HG03103 (cell line): ENCODE measurements around the gene FAM227B.
"Not testable (repeated sequence)": the region's sequence is repeated elsewhere in the genome, so short reads cannot be mapped to it uniquely, and the experiment has no call there.

Source experiments
- ATAC-seq: cut with Tn5 transposase; IDR thresholded peaks from one replicate; pipeline ENCODE4 v1.9.1; 2021; ENCODE audit warnings: low read depth; ENCODE audit not compliant: unreplicated experiment

Gene FAM227B

DNA sequence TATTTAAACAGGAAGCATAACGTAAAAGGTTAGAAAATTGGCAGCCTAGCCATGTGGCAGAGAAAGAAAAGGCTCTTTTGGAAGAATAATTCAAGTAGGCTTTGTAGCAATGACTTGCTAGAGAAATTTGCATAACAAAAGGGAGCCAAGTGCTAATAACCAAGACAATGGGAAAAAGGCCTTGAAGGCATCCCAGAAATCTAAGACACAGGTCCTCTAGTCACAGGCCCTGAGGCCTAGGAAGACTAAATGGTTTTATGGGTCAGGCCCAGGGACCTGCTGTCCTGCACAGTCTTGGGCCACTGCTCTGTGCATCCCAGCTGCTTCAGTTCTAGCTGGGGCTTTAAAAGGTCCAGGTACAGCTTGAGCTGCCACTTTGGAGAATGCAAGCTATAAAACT is 119.0 kb downstream of the FAM227B start:
- no peak for ATAC-seq

DNA sequence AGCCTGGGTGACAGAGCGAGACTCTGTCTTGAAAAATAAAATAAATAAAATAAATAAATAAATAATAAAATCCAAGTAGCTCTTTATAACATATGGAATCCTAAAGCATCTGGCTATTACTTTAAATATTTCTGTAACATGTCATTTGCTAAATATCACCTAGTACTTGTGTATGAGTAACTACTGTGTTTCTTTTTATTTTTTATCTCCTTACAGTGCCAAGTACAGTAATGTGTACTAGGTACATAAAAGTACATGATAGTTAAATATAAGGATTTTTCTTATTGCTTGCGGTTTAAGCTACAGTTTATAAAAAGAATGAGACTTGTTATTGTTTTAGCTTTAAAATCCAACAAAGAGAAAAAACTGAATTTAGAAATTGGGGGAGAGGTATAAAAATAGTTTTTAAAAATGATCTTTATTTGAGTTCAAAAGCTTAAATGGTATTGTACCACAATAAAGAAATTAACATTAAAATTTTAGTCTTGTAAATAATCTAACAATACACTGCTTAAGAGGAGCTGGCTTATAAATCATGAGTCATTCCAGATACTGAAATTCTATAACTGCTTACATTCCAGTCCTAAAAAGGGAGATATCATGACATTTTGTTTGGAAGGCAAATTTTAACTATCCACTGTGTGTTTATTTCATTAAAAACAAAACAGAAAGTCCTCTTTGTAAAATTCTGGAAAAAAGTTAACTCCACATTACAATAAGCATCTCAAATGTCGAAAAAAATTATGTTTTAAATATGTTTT is 124.4 kb downstream of the FAM227B start:
- ATAC-seq: no peak

DNA sequence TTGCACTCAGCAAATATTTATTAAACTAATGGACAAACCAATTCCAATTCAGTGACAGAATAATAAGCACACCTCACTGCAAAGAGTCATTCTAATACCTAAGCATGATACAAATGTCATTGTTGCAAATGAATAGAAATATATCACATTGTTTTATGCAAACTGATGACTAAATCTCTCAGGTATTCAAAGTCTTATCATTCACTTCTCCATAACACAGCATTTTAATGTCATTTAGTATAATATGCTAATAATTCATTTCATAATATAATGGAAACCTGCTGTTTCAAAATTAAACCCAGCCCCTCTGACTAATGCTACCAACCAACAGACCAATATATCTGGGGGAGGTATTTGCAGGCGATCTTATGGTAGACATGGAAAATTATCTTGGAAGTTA is 125.8 kb downstream of the FAM227B start:
- ATAC-seq: no peak

DNA sequence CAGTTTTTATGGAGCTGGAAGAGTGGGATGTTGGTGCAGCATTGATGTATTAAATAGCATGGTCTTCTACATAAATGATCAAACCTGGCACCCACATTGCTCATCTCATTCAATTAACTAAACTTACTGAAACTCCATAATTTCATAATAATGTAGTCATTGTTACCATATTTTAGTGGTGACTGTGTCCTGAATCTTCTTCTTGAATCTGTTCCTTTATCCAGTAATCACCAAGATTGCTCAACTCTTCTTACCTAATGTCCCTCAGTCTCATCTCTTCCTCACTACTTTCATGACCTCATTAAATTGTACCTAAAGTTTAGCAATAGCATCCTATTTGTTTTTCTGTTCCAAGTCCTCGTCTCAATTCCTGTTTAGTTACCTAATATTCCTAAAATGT is 127.8 kb downstream of the FAM227B start:
- ATAC-seq: no peak

DNA sequence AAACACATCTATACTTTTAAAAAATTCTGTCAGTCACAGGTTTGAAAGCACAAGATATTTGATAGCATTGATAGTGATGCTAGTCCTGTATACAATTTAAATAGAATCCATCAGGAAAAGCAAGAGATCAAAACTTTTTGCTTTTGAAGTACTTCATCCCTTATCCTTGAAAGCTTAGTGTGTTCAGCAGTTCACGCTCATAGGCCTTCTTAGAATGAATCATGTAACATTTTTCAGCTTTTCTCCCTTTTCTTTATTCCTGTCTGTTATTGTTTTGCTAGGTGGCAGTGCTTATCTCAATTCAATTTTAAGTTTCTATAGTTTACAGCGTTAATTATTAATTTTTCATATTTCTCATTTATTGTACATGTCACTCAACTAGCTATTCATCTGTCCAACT is 128.5 kb downstream of the FAM227B start:
- no peak for ATAC-seq

DNA sequence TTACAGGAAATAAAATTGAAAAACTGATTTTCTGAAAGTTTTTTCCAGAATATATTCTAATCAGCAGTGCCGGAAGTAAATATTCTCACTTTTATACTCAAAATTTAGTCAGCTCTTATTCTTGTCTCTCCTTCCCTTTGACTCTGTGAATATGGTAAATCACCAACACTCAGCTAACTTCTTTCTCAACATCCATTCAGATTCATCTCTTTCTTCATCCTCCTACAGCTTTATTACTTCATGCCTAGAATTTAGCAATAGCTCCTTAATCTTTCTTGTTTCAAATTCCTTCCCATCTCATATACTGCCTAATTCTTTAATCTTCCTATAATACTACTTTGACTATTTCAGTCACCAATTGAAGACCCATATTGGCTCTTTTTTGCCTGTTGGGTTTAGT is 129.7 kb downstream of the FAM227B start:
- no peak for ATAC-seq

DNA sequence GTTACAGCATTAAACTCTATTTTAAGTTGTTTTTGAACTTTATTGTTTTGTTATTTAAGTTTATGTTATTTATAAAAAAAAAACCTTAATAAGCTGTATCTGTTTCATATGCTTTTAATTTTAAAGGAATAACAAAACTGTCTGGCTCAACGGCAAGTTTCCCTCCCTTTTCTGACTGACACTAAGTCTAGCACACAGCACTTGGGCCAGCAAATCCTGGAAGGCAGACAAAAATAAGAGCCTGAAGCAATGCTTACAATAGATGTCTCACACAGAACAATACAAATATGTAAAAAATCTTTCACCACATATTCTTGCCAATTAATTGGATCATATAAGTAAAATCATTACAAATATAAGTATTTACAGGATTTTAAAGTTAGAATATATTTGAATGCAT is 135.2 kb downstream of the FAM227B start:
- ATAC-seq: not testable (repeated sequence)

DNA sequence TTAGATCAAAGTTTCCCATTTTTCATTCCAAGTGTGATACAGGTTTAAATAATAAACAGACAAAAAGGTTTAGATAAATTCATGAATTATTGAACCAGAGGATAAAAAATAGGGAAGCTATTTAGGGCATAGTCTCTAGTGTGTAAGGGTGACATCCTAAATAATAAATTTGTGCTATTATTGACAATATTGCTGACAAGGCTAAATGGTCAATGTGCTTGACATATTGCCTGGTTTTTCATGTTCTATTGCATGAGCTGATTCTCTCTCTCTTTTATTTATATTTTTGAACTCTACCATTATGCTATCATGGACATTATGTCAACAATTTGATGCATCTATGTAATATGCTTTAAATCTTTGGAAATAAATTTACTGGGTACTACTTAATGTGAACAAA is 141.6 kb downstream of the FAM227B start:
- not testable (repeated sequence) for ATAC-seq

DNA sequence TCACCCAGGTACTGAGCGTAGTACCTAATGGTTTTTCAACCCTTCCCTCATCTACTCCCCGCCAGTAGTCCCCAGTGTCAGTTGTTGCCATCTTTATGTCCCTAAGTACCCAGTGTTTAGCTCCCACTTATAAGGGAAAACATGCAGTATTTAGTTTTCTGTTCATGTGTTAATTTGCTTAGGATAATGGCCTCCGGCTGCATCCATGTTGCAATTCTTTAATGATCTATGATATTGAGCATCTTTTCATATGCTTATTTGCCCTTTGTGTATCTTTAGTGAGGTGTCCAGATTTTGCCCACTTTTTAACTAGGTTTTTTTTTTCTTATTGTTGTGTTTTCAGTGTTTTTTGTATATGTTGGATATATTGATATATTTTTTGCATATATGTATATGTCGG is 142.6 kb downstream of the FAM227B start:
- ATAC-seq: not testable (repeated sequence)

DNA sequence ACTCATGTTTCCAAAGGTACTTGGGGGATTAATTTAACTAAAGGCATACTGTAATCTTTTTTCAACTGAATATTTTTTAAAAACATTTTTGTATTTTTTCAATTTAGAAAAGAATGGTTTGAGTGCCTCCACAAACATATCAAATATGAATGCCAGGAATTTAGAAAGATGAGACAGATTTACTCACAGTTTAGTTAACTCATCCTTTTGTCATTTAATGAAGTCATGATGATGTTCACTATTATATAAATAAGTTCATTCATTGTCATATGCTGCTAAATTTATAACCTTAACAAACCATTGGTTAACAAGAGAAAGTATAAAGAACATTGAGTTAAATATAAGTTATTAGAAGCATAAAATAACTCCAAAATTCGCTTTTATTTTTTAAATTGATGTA is 147.6 kb downstream of the FAM227B start:
- ATAC-seq: no peak

DNA sequence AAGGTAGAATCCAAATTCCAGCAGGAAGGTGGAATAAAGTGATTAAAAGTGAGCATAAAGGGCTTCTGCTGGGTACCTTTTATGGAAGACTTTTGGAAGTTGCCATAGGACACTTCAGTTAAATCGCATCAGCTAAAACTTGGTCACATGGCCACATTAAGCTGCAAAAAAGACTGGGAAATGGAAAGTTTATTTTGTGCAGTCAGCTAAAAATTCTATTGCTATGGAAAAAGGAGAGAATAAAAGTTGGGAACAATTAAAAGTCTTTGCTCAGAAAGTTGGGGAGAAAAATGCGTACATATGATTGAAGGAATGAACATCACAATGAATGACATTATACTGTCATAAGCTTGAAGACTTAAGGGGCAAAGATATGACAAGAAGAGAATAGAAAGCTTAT is 148.3 kb downstream of the FAM227B start:
- ATAC-seq: no peak

DNA sequence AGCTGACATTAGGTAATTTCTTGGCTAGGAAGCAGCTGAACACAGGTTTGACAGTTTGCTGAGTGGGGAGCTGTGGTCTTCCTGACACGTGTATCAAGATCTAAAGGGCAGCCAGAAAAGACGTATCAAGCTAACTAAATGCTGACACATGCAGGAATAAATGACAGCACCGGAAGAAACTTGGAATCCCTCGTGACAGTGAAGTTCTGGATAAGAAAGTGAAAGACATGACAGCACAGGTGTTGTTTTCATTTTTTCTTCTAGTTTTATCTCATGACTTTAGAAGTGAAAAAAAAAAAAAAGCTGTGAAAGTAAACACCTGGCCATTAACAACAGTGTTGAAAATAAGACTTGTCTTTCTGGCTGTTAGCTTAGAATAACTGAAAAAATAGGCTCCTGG is 148.9 kb downstream of the FAM227B start:
- ATAC-seq: no peak

DNA sequence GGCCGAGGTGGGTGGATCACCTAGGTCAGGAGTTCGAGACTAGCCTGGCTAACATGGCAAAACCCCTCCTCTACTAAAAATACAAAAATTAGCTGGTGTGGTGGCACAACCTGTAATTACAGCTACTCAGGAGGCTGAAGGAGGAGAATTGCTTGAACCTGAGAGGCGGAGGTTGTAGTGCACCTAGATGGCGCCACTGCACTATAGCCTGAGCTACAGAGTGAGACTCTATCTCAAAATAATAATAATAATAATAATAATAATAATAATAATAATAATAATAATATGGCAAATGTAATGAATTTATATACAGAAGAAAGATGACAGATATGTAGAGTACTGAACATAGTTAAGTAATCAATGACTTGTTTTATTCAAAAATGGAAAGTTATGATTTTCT is 149.4 kb downstream of the FAM227B start:
- ATAC-seq: not testable (repeated sequence)

DNA sequence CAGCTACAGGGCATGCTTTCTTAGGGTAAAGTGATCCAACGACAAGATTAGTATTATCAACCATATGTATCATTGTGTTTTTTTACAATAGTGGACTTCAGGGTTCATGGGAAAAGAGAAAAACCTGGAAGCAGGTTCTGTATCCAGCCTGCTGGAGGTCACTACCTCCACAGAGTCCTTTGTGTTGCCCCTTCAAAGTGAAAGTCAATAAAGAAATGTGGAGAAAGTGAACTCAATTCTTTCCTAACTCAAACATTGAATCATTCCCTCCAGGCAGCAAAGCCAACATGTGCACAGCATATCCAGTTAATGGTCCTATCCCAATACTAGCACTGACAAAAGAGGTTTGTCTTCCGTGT is 152.2 kb downstream of the FAM227B start:
- ATAC-seq: no peak

DNA sequence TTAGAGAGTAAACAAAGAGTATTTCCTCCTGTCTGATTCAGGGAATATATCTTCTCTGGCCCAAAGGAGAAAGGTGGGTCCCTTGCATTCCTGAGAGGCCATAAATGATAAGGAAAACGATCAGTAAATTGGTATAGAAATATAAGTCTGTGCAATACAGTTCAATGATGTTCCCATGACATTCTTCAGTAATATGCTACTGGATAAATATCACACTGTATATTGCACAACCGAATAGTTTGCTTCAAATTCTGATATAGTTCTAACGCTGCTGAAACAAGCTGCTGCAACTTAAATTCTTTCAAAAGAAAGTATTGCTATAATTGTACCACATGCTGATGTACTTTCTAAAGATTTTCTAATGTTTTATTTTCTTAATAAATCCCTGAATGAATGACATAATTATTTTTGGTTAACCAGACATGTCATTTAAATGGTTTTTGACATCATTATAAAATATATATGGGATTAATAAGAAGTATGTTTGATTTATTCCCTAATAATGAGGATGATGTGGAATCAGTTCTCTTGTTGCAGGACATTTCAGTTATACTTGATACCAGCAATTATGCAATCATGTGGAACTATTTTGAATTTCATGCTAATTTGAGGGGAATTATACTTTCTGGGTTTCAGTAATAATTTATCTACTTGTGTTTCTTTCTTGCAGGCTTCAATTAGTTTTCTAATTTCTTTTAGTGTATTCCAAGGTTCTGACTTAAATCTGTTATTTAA is 152.7 kb downstream of the FAM227B start:
- no peak for ATAC-seq

DNA sequence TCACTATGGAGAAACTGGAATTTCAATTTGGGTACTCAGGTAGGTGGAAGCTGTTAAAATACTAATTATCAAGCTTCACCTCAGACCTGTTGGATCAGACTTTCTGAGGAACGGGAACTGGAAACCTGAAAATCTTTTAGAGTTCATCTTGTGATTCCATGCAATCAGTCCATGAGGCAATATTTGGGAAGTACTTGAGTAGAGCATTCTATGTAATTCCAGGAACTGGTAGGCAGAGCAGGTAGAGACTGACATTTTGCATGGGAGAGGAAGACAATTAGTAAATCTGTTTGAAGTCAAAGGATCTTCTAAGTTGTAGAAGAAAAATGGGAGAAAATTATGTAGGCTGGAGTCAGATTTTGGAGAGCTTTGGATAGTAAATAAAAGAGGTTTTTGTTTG is 154.5 kb downstream of the FAM227B start:
- ATAC-seq: no peak

DNA sequence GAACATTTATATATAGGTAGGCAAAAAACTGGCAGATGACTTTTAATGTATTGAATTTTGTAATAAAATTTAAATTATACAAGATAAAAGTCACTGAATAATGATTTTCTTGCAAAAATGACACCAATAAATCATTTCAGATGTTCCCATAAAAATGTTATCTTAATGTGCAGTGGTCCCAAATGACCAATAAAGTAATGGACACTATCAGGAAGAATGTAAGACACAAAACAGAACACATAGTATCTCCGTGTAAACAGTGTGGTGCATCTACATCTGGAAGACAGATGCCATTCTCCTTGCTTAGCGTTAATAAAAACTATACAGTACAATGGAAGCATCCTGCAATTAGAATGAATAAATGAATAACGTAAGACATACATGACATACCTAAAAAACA is 156.1 kb downstream of the FAM227B start:
- no peak for ATAC-seq

DNA sequence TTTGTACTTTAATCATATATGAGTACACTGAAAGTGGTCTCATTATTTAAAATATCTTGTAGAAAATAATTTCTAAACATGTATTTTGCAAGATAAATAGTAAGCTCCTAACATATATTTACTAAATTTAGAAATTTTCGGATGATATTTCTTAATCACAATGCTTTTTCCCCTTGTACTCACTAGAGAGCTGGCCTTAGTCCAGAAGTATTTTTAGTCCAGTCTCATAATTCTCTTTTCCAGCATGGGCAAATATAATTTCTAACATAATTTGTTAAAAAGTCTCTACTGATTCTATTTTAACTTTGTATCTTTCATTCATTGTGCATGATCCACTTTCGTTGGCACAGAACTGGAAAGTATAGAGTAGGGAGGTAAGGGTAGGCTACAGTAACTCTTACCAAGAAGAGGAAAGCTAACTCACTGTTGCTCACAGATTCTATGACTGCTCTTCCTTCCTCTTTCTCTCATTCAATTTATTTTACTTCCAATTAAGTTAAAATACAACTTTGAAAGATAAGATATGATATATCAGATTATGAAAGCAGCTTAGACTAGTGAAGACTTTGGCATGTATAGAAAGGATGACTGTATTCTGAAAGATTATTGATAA is 158.3 kb downstream of the FAM227B start:
- no peak for ATAC-seq

DNA sequence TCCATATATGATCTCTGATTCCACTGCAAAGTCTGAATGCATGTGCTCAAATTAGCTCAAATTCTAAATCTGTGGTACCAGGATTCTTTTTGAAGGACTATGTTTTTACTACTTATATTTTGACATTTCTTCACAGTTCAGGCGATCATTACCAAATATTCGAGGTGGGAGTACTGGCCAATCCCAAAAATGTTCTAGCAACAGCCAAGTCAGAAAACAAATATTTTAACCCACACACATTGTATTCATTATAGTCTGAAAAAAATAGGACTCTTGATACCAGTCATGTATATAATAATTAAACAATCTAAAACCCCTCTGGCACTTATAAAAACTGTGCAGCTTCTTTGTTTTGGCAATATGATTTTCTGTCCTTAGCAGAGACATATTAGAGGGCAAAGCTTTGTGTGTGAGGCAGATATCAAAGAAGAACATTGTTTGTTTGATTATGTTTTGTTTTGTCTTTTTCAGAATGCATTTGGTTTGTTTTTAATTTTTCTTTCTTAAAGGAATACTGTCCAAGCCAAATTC is 160.1 kb downstream of the FAM227B start:
- no peak for ATAC-seq

DNA sequence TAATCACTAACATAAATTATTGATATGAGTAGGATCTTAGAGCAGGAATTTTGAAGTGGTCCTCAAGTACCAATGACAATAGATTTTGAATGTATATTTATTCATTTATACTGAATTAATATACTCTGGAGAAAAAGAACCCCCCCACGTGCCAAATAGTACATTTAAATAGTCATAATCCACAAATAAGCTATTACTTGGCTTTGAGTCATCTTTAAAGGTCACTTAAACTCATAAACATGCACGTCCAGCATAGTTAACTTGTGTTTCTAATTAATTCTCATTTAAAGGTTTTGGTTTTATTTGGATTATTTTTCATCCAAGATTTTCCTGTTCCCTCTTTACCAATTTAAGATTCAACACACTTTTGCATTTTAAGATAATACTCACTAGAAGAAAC is 162.5 kb downstream of the FAM227B start:
- no peak for ATAC-seq

DNA sequence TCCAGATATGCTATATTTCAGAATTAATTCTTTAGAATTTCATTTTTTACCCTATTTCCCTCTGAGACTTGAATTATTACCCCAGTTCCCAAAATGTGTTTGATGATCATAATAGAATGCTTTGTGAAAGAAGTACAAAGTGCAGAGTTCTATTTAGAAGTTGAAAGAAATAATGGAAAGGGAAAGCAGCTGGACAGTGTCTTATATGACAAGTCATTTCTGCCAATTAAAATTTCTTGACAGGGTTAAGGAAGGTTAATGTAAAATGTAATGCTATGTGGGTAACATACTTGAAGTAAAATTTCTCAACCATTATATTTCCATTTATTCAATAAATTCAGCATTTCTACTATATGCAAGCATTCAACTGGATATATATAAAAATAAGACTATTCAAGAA is 164.5 kb downstream of the FAM227B start:
- no peak for ATAC-seq

DNA sequence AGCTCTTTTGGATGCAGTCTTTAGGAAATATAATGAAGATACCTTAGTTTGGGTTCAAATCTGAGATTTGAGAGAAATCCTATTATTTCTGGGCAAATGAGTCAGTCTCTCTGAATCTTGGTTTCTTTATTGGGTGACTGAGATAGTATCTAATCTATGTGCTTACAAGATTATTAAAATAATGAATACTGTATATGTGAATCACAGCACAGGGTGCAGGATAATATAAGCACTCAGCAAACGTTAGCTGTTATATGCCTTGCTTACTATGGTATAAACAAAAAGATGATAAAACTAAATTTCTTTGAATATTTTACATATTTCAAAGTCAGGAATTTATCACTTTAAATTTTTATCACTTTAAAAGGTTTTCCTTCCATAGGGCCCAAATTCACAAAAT is 168.0 kb downstream of the FAM227B start:
- ATAC-seq: no peak
